A549 (cell line): Measurements from ENCODE around the gene TNFAIP8. TPM values are rescaled to one million over a fixed set of nuclear protein-coding genes. Genes with fewer than 3 reads are reported as not detected.

Experiments
- ATAC-seq, 2 experiments: fragments of 200-7000 bp in 1 of 2; fragments of >200 bp in 1 of 2; cut with Nextera tagmentation in 1 of 2; cut with Tn5 transposase in 1 of 2; 3 replicates each; pipeline versions ENCODE4 v1.8.0 to v1.9.1; 2018 to 2020; ENCODE audit warnings: mild to moderate bottlenecking in 1 of 2, moderate library complexity in 1 of 2
- CTCF ChIA-PET: fragments of 300-600 bp; sonication (Branson Sonifier 250); formaldehyde crosslinking; extraction: SDS; loops from one replicate; lab custom pipeline; 2021; ENCODE audit warnings: antibody characterized with exemption, inconsistent platforms; lab: Yijun Ruan, JAX
- POLR2A ChIA-PET: fragments of 350-600 bp; formaldehyde crosslinking; extraction: SDS; loops from one replicate; lab custom pipeline; 2021; ENCODE audit warnings: antibody characterized with exemption, inconsistent platforms; lab: Yijun Ruan, JAX
- DNase-seq, 2 experiments: peaks; one replicate each; pipeline versions ENCODE4 v3.0.0 to v3.0.0-alpha.2; 2011 to 2016; ENCODE audit warnings: low read depth in 1 of 2, low spot score in 1 of 2
- FAIRE-seq: peaks from 2 replicates; lab custom pipeline; 2011; peaks lifted over from hg19 to GRCh38; lab: Jason Lieb, UNC
- H3K27ac ChIP-seq, 2 experiments: fragments of >200 bp; sonication (Bioruptor Twin); formaldehyde crosslinking; 3 replicates each; pipeline ENCODE4 v1.5.1; 2016 to 2017
- H3K4me1 ChIP-seq: fragments of >200 bp; sonication (Bioruptor Twin); formaldehyde crosslinking; 3 replicates; pipeline ENCODE4 v1.6.1; 2016
- H3K4me2 ChIP-seq: fragments of >200 bp; sonication (Bioruptor Twin); formaldehyde crosslinking; 3 replicates; pipeline ENCODE4 v1.6.1; 2016
- H3K4me3 ChIP-seq: fragments of >200 bp; sonication (Bioruptor Twin); formaldehyde crosslinking; 3 replicates; pipeline ENCODE4 v1.5.1; 2016
- H3K9me3 ChIP-seq: fragments of >200 bp; sonication (Bioruptor Twin); formaldehyde crosslinking; 3 replicates; pipeline ENCODE4 v1.6.1; 2016
- BHLHE40 ChIP-seq: IDR thresholded peaks from 2 replicates; pipeline ENCODE4 v1.6.1; 2012; ENCODE audit warnings: low read depth, low read length, inconsistent platforms
- CBX8 ChIP-seq: fragments of 200-600 bp; sonication (generic); IDR thresholded peaks from 2 replicates; pipeline ENCODE4 v1.6.1; 2016
- CEBPB ChIP-seq, 2 experiments: fragments of >200 bp in 1 of 2; sonication (Bioruptor Twin) in 1 of 2; formaldehyde crosslinking in 1 of 2; IDR thresholded peaks; 2 replicates each; pipeline ENCODE4 v1.6.1; 2012 to 2016
- CHD4 ChIP-seq: fragments of 200-600 bp; sonication (generic); IDR thresholded peaks from 2 replicates; pipeline ENCODE4 v1.6.1; 2016; ENCODE audit warnings: antibody characterized with exemption, mild to moderate bottlenecking, borderline replicate concordance
- E2F6 ChIP-seq: IDR thresholded peaks from 2 replicates; pipeline ENCODE4 v1.6.1; 2012; ENCODE audit warnings: low read depth, borderline replicate concordance
- EP300 ChIP-seq, 2 experiments: fragments of >200 bp; sonication (Bioruptor Twin); formaldehyde crosslinking; IDR thresholded peaks; 2 replicates in 1 of 2; 3 replicates in 1 of 2; pipeline ENCODE4 v1.6.1; 2016 to 2017
- ESRRA ChIP-seq: fragments of 150-350 bp; IDR thresholded peaks from 2 replicates; pipeline ENCODE4 v1.6.1; 2014; ENCODE audit warnings: mild to moderate bottlenecking, low read length, borderline replicate concordance
- FOSB ChIP-seq: fragments of 250-450 bp; sonication (Bioruptor Pico); IDR thresholded peaks from 2 replicates; pipeline ENCODE4 v1.5.0; 2020; ENCODE audit warnings: mild to moderate bottlenecking, moderate library complexity
- GATA3 ChIP-seq: IDR thresholded peaks from 2 replicates; pipeline ENCODE4 v1.6.1; 2012; ENCODE audit warnings: borderline replicate concordance
- HEYL ChIP-seq: fragments of 250-450 bp; sonication (Bioruptor Pico); IDR thresholded peaks from 2 replicates; pipeline ENCODE4 v1.8.0; 2021; ENCODE audit warnings: mild to moderate bottlenecking, moderate library complexity
- HMGXB4 ChIP-seq: fragments of 250-450 bp; sonication (Bioruptor Pico); IDR thresholded peaks from 2 replicates; pipeline ENCODE4 v1.5.0; 2021; ENCODE audit warnings: mild to moderate bottlenecking, moderate library complexity, borderline replicate concordance
- JUN ChIP-seq, 2 experiments: fragments of >200 bp; sonication (Bioruptor Twin); formaldehyde crosslinking; IDR thresholded peaks; 2 replicates in 1 of 2; 3 replicates in 1 of 2; pipeline ENCODE4 v1.6.1; 2016 to 2017
- JUNB ChIP-seq: fragments of >200 bp; sonication (Bioruptor Twin); formaldehyde crosslinking; IDR thresholded peaks from 2 replicates; pipeline ENCODE4 v1.6.1; 2016
- KDM1A ChIP-seq: fragments of 200-600 bp; sonication (generic); IDR thresholded peaks from 2 replicates; pipeline ENCODE4 v1.6.1; 2016; ENCODE audit warnings: low read depth, mild to moderate bottlenecking
- KDM5A ChIP-seq: fragments of 200-600 bp; sonication (generic); IDR thresholded peaks from 2 replicates; pipeline ENCODE4 v1.6.1; 2016; ENCODE audit warnings: antibody characterized with exemption, mild to moderate bottlenecking
- MAFK ChIP-seq: fragments of 450-650 bp; IDR thresholded peaks from 2 replicates; pipeline ENCODE4 v1.6.1; 2014; ENCODE audit not compliant: partially characterized antibody
- MYC ChIP-seq: IDR thresholded peaks from 2 replicates; pipeline ENCODE4 v1.6.1; 2012; ENCODE audit warnings: mild to moderate bottlenecking, inconsistent platforms, low read length, improper control_type of control experiment, borderline replicate concordance
- NPAS2 ChIP-seq: fragments of 250-450 bp; sonication (Bioruptor Pico); IDR thresholded peaks from 2 replicates; pipeline ENCODE4 v1.8.0; 2022; ENCODE audit warnings: mild to moderate bottlenecking, moderate library complexity, borderline replicate concordance
- NR3C1 ChIP-seq: fragments of >200 bp; sonication (Bioruptor Twin); formaldehyde crosslinking; IDR thresholded peaks from 3 replicates; pipeline ENCODE4 v1.6.1; 2017
- PHF8 ChIP-seq: fragments of 200-600 bp; sonication (generic); IDR thresholded peaks from 2 replicates; pipeline ENCODE4 v1.6.1; 2016; ENCODE audit warnings: low read depth, mild to moderate bottlenecking, antibody characterized with exemption, moderate library complexity, borderline replicate concordance
- POLR2A ChIP-seq: IDR thresholded peaks from 2 replicates; pipeline ENCODE4 v1.6.1; 2012; ENCODE audit warnings: mild to moderate bottlenecking, low read length
- POLR2AphosphoS2 ChIP-seq: conservative IDR thresholded peaks from 2 replicates; pipeline ENCODE4 v1.6.1; 2012; ENCODE audit warnings: low read length, improper control_type of control experiment, inconsistent platforms
- RAD21 ChIP-seq, 2 experiments: fragments of >200 bp in 1 of 2; sonication (Bioruptor Twin) in 1 of 2; formaldehyde crosslinking in 1 of 2; IDR thresholded peaks in 1 of 2; conservative IDR thresholded peaks in 1 of 2; 2 replicates in 1 of 2; 3 replicates in 1 of 2; pipeline ENCODE4 v1.6.1; 2012 to 2018; ENCODE audit warnings: inconsistent platforms in 1 of 2
- REST ChIP-seq: fragments of 200-600 bp; sonication (generic); IDR thresholded peaks from 2 replicates; pipeline ENCODE4 v1.6.1; 2016; ENCODE audit warnings: antibody characterized with exemption, mild to moderate bottlenecking, moderate library complexity
- TFCP2L1 ChIP-seq: fragments of 250-450 bp; sonication (Bioruptor Pico); IDR thresholded peaks from 2 replicates; pipeline ENCODE4 v1.5.0; 2021; ENCODE audit warnings: mild to moderate bottlenecking
- ZC3H11A ChIP-seq: fragments of 450-650 bp; IDR thresholded peaks from 2 replicates; pipeline ENCODE4 v1.6.1; 2014; ENCODE audit warnings: antibody characterized with exemption, mild to moderate bottlenecking
- WGBS: methylation state at CpG from one replicate; pipeline ENCODE4 v1.1.6; 2017; ENCODE audit errors: missing lambda C conversion rate; 5-methylcytosine and 5-hydroxymethylcytosine counted together
- polyA plus RNA-seq, 4 experiments: library from polyadenylated mRNA; depleted of rRNA in 3 of 4; stranded (reverse); fragments of >200 nt; fragmentation: RNase III in 1 of 4; extraction: RNeasy Plus Mini Kit Qiagen cat#74134 plus additional on column Dnase treatment in 1 of 4; gene quantifications; 2 replicates in 3 of 4; 3 replicates in 1 of 4; pipeline ENCODE4 v1.2.3, GENCODE V29; 2011 to 2017

TNFAIP8 gene
- polyA plus RNA-seq, 2 of the 4 experiments (the other 2 are of a cell fraction) = 34.9 to 35.7 TPM

- Histone ChIP-seq H3K9me3 (no peaks in the 10 kb centered on the region), H3K27ac (no peak overlapping the region), H3K4me2 (no peak overlapping the region), H3K4me1 (no peaks in the 10 kb centered on the region), H3K4me3 (no peak overlapping the region)
- WGBS = 93% methylated on average over 6 of the region's 6 CpGs
- no peak for DNase-seq
- no peak for ATAC-seq
- ChIA-PET POLR2A (no interaction called here), CTCF (interaction anchor here (4.0 kb wide), 1 partner anchor 69 kb away, joined by 15 read pairs; no protein-coding TSS in a partner anchor)
- no peak for FAIRE-seq
- TF ChIP-seq GATA3 (no peak), MAFK (no peak), JUN (IDR thresholded peaks at IDR 0.05) (no peak), NR3C1 (no peak), ESRRA (no peak), POLR2A (no peak), CHD4 (no peak), HEYL (CRISPR knock-in tag) (no peak), E2F6 (no peak), BHLHE40 (no peak), FOSB (no peak), JUNB (no peak), CEBPB (IDR thresholded peaks at IDR 0.05) (no peak), NPAS2 (no peak), POLR2AphosphoS2 (no peak), REST (no peak), CBX8 (no peak), KDM5A (no peak), RAD21 (conservative IDR thresholded peaks at IDR 0.05 in 1 of 2, IDR thresholded peaks at IDR 0.05 in 1 of 2) (no peak), PHF8 (no peak)
Measured at GRCh38 chr5:119343052-119343451, 12.8 kb upstream of the TNFAIP8 start.

- POLR2A ChIA-PET = no interaction called here
- TF ChIP-seq BHLHE40 (no peak), EP300 (IDR thresholded peaks at IDR 0.05) (no peak), KDM5A (no peak), ESRRA (no peak), CEBPB (IDR thresholded peaks at IDR 0.05) (no peak), CBX8 (no peak), ZC3H11A (no peak), HMGXB4 (CRISPR knock-in tag) (no peak), MYC (no peak), TFCP2L1 (CRISPR knock-in tag) (no peak), KDM1A (no peak), JUNB (no peak), FOSB (no peak)
- TF ChIP-seq, all 56 proteins: peak for 0
- Histone ChIP-seq H3K27ac (no peak overlapping the region), H3K4me3 (no peak overlapping the region), H3K4me1 (peaks cover 1% of the 10 kb centered on the region; the same call in 1 of the 3 replicates), H3K9me3 (no peaks in the 10 kb centered on the region), H3K4me2 (no peak overlapping the region)
- CTCF ChIA-PET = interaction anchor here (1.4 to 4.0 kb wide), 2 partner anchors 9 to 68 kb away, joined by 4 to 15 read pairs; no protein-coding TSS in a partner anchor
- DNase-seq (no peak), FAIRE-seq (no peak), ATAC-seq (no peak)
- 97% methylated on average over 3 of the region's 3 CpGs for WGBS
Measured at GRCh38 chr5:119343766-119344165, 12.1 kb upstream of the TNFAIP8 start.
